Measurements from ENCODE around the gene PFKFB3. TPM values are rescaled to one million over a fixed set of nuclear protein-coding genes. Genes with fewer than 3 reads are reported as not detected.

The PFKFB3 gene
- total and polyA plus RNA-seq, 9 of the 15 experiments (the other 6 are each of a cell fraction or from before 2014, with no cell fraction given): 0.46 to 21.6 (median 7.8) TPM

DNA sequence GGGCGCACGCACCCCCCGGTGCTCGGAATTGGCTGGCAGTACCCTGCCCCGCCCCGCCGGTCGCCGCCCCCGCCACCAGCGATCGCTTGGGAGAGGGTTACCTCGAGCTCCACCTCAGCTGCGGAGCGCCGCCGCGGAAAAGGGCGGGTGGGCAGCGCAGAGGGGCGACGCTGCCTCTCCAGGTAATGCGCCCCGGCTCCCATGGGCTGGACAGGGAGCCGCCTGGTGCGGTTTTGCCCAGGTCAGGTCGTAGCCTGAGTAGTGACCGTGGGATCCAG lies 1.3 kb downstream of the PFKFB3 start:
- no peaks in the 10 kb centered on the region for H3K36me3 ChIP-seq (ENCODE audit: control insufficient read depth, insufficient read depth, low read length)
- peak overlapping the region; percentile 62; the same call in 1 of the 2 replicates for H3K4me3 ChIP-seq
- no peak for DNase-seq (ENCODE audit: extremely low read depth in 1 of 4, low spot score in 3 of 4)
- ChIA-PET CTCF (ENCODE audit: low intra/inter-chr PET ratio) (interaction anchor here (2.4 kb wide), 1 partner anchor 197 kb away, joined by 33 read pairs; no protein-coding TSS in a partner anchor), POLR2A (interaction anchor here (0.5 to 0.8 kb wide), 2 partner anchors 97 to 109 kb away, joined by 3 to 4 read pairs; no protein-coding TSS in a partner anchor)
- H4K20me1 ChIP-seq (replicated peaks; ENCODE audit: control insufficient read depth, insufficient read depth, low read length): peaks cover 26% of the 10 kb centered on the region
- ATAC-seq: no peak
- 87% methylated on average over 11 of the region's 28 CpGs for WGBS (ENCODE audit: insufficient coverage, low coverage, missing lambda C conversion rate)
- H3K4me2 ChIP-seq (ENCODE audit: insufficient read depth, low read length): peak overlapping the region; percentile 81; the same call in 1 of the 2 replicates
- no peak for FAIRE-seq
- TF ChIP-seq, protein P1, sequence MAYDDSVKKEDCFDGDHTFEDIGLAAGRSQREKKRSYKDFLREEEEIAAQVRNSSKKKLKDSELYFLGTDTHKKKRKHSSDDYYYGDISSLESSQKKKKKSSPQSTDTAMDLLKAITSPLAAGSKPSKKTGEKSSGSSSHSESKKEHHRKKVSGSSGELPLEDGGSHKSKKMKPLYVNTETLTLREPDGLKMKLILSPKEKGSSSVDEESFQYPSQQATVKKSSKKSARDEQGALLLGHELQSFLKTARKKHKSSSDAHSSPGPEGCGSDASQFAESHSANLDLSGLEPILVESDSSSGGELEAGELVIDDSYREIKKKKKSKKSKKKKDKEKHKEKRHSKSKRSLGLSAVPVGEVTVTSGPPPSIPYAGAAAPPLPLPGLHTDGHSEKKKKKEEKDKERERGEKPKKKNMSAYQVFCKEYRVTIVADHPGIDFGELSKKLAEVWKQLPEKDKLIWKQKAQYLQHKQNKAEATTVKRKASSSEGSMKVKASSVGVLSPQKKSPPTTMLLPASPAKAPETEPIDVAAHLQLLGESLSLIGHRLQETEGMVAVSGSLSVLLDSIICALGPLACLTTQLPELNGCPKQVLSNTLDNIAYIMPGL (CRISPR knock-in tag; IDR thresholded peaks at IDR 0.05): no peak
- no peak for TF ChIP-seq MTA3 (IDR thresholded peaks at IDR 0.05; ENCODE audit: borderline replicate concordance)
- no peaks in the 10 kb centered on the region for H3K9me1 ChIP-seq (ENCODE audit: control insufficient read depth, insufficient read depth, low read length)
- in situ Hi-C loops (cut with MboI) (loop anchor here (5.0 kb wide), 1 partner anchor 188 kb away; no protein-coding TSS in a partner anchor), intact Hi-C loops (cut with micrococcal nuclease) (no loop called here)
- no peaks in the 10 kb centered on the region for H3K27me3 ChIP-seq (ENCODE audit: control insufficient read depth in 2 of 2, insufficient read depth in 2 of 2, low read length in 2 of 2)
- H3K27ac ChIP-seq (ENCODE audit: extremely low read depth, low read depth, low read length): no peak overlapping the region
- H3K79me2 ChIP-seq (ENCODE audit: control insufficient read depth, insufficient read depth, low read length): peaks cover 9% of the 10 kb centered on the region; the same call in 2 of the 3 replicates
- no peak overlapping the region for H2AFZ ChIP-seq (ENCODE audit: low read depth, low read length)
- H3K4me1 ChIP-seq (replicated peaks in 1 of 2; ENCODE audit: control insufficient read depth in 2 of 2, insufficient read depth in 2 of 2, low read length in 2 of 2): peaks cover 8 to 40% of the 10 kb centered on the region in 2 experiments
- no TSS peak for BruUV-seq (replicated peaks)
- peak overlapping the region in 1 of 2 experiments; percentile 45; a peak in 1 of 4 replicates for H3K9ac ChIP-seq (ENCODE audit: insufficient read depth in 1 of 2, low read depth in 2 of 2, low read length in 2 of 2)
- no peaks in the 10 kb centered on the region for H3K9me3 ChIP-seq (replicated peaks; ENCODE audit: control insufficient read depth, insufficient read depth, low read depth, low read length)
